Liver (tissue), 9 donors: ENCODE data around the gene KRTAP19-4. TPM values are rescaled to one million over a fixed set of nuclear protein-coding genes. Genes with fewer than 3 reads are reported as not detected.

ENCODE experiments used
- DNase-seq: peaks from one replicate; pipeline ENCODE4 v3.0.0-alpha.2; 2017; ENCODE audit warnings: low spot score
- H3K27ac ChIP-seq, 2 donors: one replicate each; pipeline ENCODE4 v1.7.0; 2013; ENCODE audit warnings: inconsistent platforms in 2 of 2, low read length in 2 of 2, control low read depth in 1 of 2, low read depth in 1 of 2, mild to moderate bottlenecking in 1 of 2
- H3K27me3 ChIP-seq, 4 donors: one replicate each; pipeline versions ENCODE4 v1.6.1 to v1.7.0; 2013; ENCODE audit warnings: low read length in 3 of 4, inconsistent platforms in 1 of 4, mild to moderate bottlenecking in 1 of 4, moderate library complexity in 1 of 4; ENCODE audit not compliant: control insufficient read depth in 4 of 4, insufficient read depth in 4 of 4
- H3K36me3 ChIP-seq, 4 donors: one replicate each; pipeline versions ENCODE4 v1.6.1 to v1.7.0; 2013; ENCODE audit warnings: low read length in 3 of 4, mild to moderate bottlenecking in 3 of 4, low read depth in 1 of 4, moderate library complexity in 1 of 4; ENCODE audit not compliant: control insufficient read depth in 4 of 4, insufficient read depth in 3 of 4
- H3K4me1 ChIP-seq, 4 donors: one replicate each; pipeline versions ENCODE4 v1.6.1 to v1.7.0; 2013; ENCODE audit warnings: low read length in 3 of 4, mild to moderate bottlenecking in 3 of 4, moderate library complexity in 1 of 4; ENCODE audit not compliant: control insufficient read depth in 4 of 4, insufficient read depth in 4 of 4
- H3K4me3 ChIP-seq, 3 donors: one replicate each; pipeline versions ENCODE4 v1.6.1 to v1.7.0; 2013; ENCODE audit warnings: low read length in 3 of 3, control low read depth in 1 of 3, low read depth in 1 of 3, mild to moderate bottlenecking in 1 of 3
- H3K9ac ChIP-seq, 2 donors: one replicate each; pipeline ENCODE4 v1.7.0; 2013; ENCODE audit warnings: low read length in 2 of 2, mild to moderate bottlenecking in 2 of 2, moderate library complexity in 2 of 2, control low read depth in 1 of 2, low read depth in 1 of 2
- H3K9me3 ChIP-seq, 4 donors: one replicate each; pipeline versions ENCODE4 v1.6.1 to v1.7.0; 2013; ENCODE audit warnings: low read length in 3 of 4; ENCODE audit not compliant: control insufficient read depth in 4 of 4
- FOXA1 ChIP-seq: IDR thresholded peaks from 2 replicates; pipeline ENCODE4 v1.6.1; 2016; ENCODE audit warnings: antibody characterized with exemption
- FOXA2 ChIP-seq: IDR thresholded peaks from 2 replicates; pipeline ENCODE4 v1.6.1; 2016; ENCODE audit warnings: antibody characterized with exemption
- GABPA ChIP-seq, 2 donors: IDR thresholded peaks in 1 of 2; conservative IDR thresholded peaks in 1 of 2; 2 replicates each; pipeline ENCODE4 v1.6.1; 2016; ENCODE audit warnings: antibody characterized with exemption in 2 of 2, mild to moderate bottlenecking in 1 of 2, moderate library complexity in 1 of 2
- HNF4A ChIP-seq, 2 donors: conservative IDR thresholded peaks; 2 replicates each; pipeline ENCODE4 v1.6.1; 2016; ENCODE audit warnings: antibody characterized with exemption in 2 of 2, mild to moderate bottlenecking in 2 of 2
- JUND ChIP-seq, 2 donors: IDR thresholded peaks; 2 replicates each; pipeline ENCODE4 v1.6.1; 2016; ENCODE audit warnings: antibody characterized with exemption in 2 of 2
- RAD21 ChIP-seq, 2 donors: IDR thresholded peaks; 2 replicates each; pipeline ENCODE4 v1.6.1; 2016; ENCODE audit warnings: antibody characterized with exemption in 2 of 2, mild to moderate bottlenecking in 2 of 2
- RXRA ChIP-seq, 2 donors: IDR thresholded peaks; 2 replicates each; pipeline ENCODE4 v1.6.1; 2017 to 2018; ENCODE audit warnings: antibody characterized with exemption in 2 of 2, mild to moderate bottlenecking in 1 of 2
- YY1 ChIP-seq: IDR thresholded peaks from 2 replicates; pipeline ENCODE4 v1.6.1; 2016; ENCODE audit warnings: antibody characterized with exemption, mild to moderate bottlenecking
- WGBS: extraction: QIAGEN DNeasy Blood & Tissue Kit; methylation state at CpG from one replicate; pipeline ENCODE4 v1.1.7; 2013; 5-methylcytosine and 5-hydroxymethylcytosine counted together
- polyA plus RNA-seq, 2 donors: library from polyadenylated mRNA; stranded (reverse) in 1 of 2; unstranded in 1 of 2; fragments of 200-250 nt in 1 of 2; fragments of >200 nt in 1 of 2; fragmentation: Nextera tagmentation in 1 of 2; extraction: Ambion mirVana in 1 of 2; gene quantifications; one replicate each; pipeline versions ENCODE4 v1.2.1 to v1.2.3, GENCODE V29; 2013 to 2015
- total RNA-seq, 2 donors: library from RNA; depleted of rRNA; stranded (reverse); fragments of >200 nt; gene quantifications; one replicate each; pipeline ENCODE4 v1.2.3, GENCODE V29; 2014
- TF ChIP-seq, protein P1 (sequence below): IDR thresholded peaks from 2 replicates; pipeline ENCODE4 v1.6.1; 2016; ENCODE audit warnings: antibody characterized with exemption
- TF ChIP-seq, protein P2 (sequence below): IDR thresholded peaks from 2 replicates; pipeline ENCODE4 v1.6.1; 2016; ENCODE audit warnings: antibody characterized with exemption
- TF ChIP-seq, protein P3 (sequence below): IDR thresholded peaks from 2 replicates; pipeline ENCODE4 v1.6.1; 2016; ENCODE audit warnings: antibody characterized with exemption
- donor health status: healthy.
- donor health status: healthy.
- donor health status: healthy.
- donor health status: healthy.
- donor health status: healthy.

The KRTAP19-4 gene
- total and polyA plus RNA-seq, 4 donors: not detected

DNA sequence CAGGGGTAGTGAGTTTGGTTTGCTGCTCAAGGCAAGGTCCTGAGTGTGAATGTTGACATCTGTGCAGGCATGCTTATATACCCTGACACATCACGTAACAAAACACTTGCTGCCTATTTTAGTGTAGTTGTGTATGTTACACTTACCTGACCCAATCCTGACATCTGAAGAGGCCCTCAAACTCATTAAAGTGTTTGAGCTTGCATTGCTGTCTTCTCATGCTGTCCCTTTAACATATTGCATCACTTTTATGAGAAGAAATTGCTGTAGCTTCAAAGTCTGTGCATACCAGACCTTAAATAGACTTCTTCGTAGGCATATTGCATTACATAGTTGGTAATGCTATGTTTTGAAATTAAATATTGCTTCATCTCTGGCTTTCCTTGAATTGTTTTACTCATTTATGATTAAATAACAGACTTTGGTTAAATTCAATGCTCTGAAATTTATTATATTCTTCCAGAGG is 5.0 kb downstream of the KRTAP19-4 start, which contains the start of gene KRTAP19-3:
Gene KRTAP19-3, minus strand, starts transcription at position 51 of the 466 bp plus-strand sequence. CDS start 56 bp downstream, outside the sequence.
- no peaks in the 10 kb centered on the region for H3K36me3 ChIP-seq

DNA sequence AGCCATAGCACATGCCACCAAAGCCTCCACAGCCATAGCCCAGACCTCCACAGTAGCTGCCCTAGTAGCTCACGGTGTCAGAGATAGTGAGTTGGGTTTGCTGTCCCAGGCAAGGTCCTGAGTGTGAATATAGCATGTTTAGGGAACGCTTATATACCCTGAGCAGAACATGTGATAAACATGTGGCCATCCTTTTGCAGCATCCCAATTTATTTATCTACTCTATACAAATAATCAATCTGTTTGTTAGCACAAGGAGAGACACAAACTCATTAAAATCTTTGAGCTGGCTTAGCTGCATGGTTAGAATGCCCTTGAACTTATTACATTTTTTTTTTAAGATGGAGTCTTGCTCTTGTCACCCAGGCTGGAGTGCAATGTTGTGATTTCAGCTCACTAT is 9.6 kb downstream of the KRTAP19-4 start, which contains the start of gene KRTAP19-2:
Gene KRTAP19-2, minus strand, starts transcription at position 101 of the 400 bp plus-strand sequence. Its CDS starts 88 bp downstream, at position 13.
- no peak for DNase-seq
- Histone ChIP-seq H3K9ac (no peak within 1 kb of the TSS), H3K27ac (no peak within 1 kb of the TSS), H3K27me3 (no peaks in the 10 kb centered on the region), H3K9me3 (peaks cover 0 to 2% (median under 1%) of the 10 kb centered on the region in 4 donors), H3K4me1 (no peaks in the 10 kb centered on the region), H3K4me3 (no peak within 1 kb of the TSS), H3K36me3 (no peaks in the 10 kb centered on the region)
- 77% methylated on average over 2 of the region's 2 CpGs for WGBS
- TF ChIP-seq, protein P1, sequence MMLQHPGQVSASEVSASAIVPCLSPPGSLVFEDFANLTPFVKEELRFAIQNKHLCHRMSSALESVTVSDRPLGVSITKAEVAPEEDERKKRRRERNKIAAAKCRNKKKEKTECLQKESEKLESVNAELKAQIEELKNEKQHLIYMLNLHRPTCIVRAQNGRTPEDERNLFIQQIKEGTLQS: no peak
- no peak for TF ChIP-seq JUND (IDR thresholded peaks at IDR 0.05)
- TF ChIP-seq, protein P2, sequence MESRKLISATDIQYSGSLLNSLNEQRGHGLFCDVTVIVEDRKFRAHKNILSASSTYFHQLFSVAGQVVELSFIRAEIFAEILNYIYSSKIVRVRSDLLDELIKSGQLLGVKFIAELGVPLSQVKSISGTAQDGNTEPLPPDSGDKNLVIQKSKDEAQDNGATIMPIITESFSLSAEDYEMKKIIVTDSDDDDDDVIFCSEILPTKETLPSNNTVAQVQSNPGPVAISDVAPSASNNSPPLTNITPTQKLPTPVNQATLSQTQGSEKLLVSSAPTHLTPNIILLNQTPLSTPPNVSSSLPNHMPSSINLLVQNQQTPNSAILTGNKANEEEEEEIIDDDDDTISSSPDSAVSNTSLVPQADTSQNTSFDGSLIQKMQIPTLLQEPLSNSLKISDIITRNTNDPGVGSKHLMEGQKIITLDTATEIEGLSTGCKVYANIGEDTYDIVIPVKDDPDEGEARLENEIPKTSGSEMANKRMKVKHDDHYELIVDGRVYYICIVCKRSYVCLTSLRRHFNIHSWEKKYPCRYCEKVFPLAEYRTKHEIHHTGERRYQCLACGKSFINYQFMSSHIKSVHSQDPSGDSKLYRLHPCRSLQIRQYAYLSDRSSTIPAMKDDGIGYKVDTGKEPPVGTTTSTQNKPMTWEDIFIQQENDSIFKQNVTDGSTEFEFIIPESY: no peak
- TF ChIP-seq, protein P3, sequence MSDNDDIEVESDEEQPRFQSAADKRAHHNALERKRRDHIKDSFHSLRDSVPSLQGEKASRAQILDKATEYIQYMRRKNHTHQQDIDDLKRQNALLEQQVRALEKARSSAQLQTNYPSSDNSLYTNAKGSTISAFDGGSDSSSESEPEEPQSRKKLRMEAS: no peak
- no peak for TF ChIP-seq YY1
- TF ChIP-seq FOXA1: no peak

More for the DNA sequence above, 5.0 kb downstream of the KRTAP19-4 start, which contains the start of gene KRTAP19-3:
- H3K27me3 ChIP-seq: no peaks in the 10 kb centered on the region
- H3K4me3 ChIP-seq: no peak within 1 kb of the TSS
- H3K27ac ChIP-seq: no peak within 1 kb of the TSS
- TF ChIP-seq RXRA (IDR thresholded peaks at IDR 0.05) (no peak), FOXA2 (no peak), RAD21 (IDR thresholded peaks at IDR 0.05) (no peak), YY1 (no peak), HNF4A (conservative IDR thresholded peaks at IDR 0.05) (no peak)
- TF ChIP-seq, protein P3: no peak
- TF ChIP-seq, protein P1: no peak
- no peak for DNase-seq
- peaks cover 0 to 2% (median 0%) of the 10 kb centered on the region in 4 donors for H3K9me3 ChIP-seq
- H3K4me1 ChIP-seq: no peaks in the 10 kb centered on the region
- 80% methylated on average over 2 of the region's 2 CpGs for WGBS
- no peak within 1 kb of the TSS for H3K9ac ChIP-seq

DNA sequence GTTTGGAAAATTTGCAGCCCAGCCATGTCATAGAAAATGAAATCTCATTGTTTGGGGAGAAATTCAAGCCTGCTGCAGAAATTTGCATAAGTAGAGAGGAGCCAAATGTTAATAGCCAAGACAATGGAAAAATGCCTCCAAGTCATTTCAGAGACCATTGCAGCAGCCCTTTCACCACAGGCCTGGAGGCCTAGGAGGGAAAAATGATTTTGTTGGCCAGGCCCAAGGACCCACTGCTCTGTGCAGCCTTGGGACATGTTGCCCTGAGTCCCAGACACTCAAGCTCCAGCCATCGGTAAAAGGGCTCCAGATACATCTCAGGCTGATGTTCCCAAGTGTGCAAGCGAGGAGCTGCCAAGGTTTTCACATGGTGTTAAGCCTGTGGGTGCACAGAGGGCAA is 10.8 kb downstream of the KRTAP19-4 start:
- no peak for DNase-seq
- Histone ChIP-seq H3K9me3 (peaks cover 0 to 1% (median 0%) of the 10 kb centered on the region in 4 donors), H3K27me3 (no peaks in the 10 kb centered on the region), H3K27ac (no peak overlapping the region), H3K9ac (no peak overlapping the region), H3K4me3 (no peak overlapping the region), H3K36me3 (no peaks in the 10 kb centered on the region), H3K4me1 (no peaks in the 10 kb centered on the region)
- no peak for TF ChIP-seq GABPA (IDR thresholded peaks at IDR 0.05 in 1 of 2, conservative IDR thresholded peaks at IDR 0.05 in 1 of 2)
- 56% methylated on average over 2 of the region's 2 CpGs for WGBS
